ENCODE measurements around the gene ZSCAN9.

ZSCAN9 gene

GRCh38 chr6:28258877-28259777 lies 34.1 kb downstream of the ZSCAN9 start, which contains the start of gene NKAPL:
TSS of gene NKAPL (plus strand) at chr6:28259297. CDS start at chr6:28259372, 75 bp downstream.
- Histone ChIP-seq H3K27ac (ENCODE audit: low read depth, low read length) (no peak within 1 kb of the TSS), H3K4me1 (ENCODE audit: control insufficient read depth, insufficient read depth, low read length) (peaks cover 3% of the 10 kb centered on the region), H3K9ac (ENCODE audit: low read length) (no peak within 1 kb of the TSS), H3K4me3 (ENCODE audit: low read length) (peak within 1 kb of the TSS; percentile 69), H3K36me3 (ENCODE audit: control insufficient read depth, insufficient read depth, low read length) (no peaks in the 10 kb centered on the region), H3K27me3 (ENCODE audit: control insufficient read depth, insufficient read depth, low read length) (no peaks in the 10 kb centered on the region)

GRCh38 chr6:28263922-28264321 lies 38.8 kb downstream of the ZSCAN9 start:
- H3K27ac ChIP-seq (ENCODE audit: low read depth, low read length) = no peak overlapping the region
- peaks cover 13% of the 10 kb centered on the region for H3K4me1 ChIP-seq (ENCODE audit: control insufficient read depth, insufficient read depth, low read length)

GRCh38 chr6:28264834-28265401 lies 39.8 kb downstream of the ZSCAN9 start:
- H3K36me3 ChIP-seq (ENCODE audit: control insufficient read depth, insufficient read depth, low read length) = no peaks in the 10 kb centered on the region
- H3K27ac ChIP-seq (ENCODE audit: low read depth, low read length) = no peak overlapping the region

More at GRCh38 chr6:28263922-28264321, 38.8 kb downstream of the ZSCAN9 start:
- H3K27me3 ChIP-seq (ENCODE audit: control insufficient read depth, insufficient read depth, low read length) = no peaks in the 10 kb centered on the region
- no peak overlapping the region for H3K4me3 ChIP-seq (ENCODE audit: low read length)
- H3K36me3 ChIP-seq (ENCODE audit: control insufficient read depth, insufficient read depth, low read length) = no peaks in the 10 kb centered on the region
- no peak overlapping the region for H3K9ac ChIP-seq (ENCODE audit: low read length)

GRCh38 chr6:28266563-28266961 lies 41.5 kb downstream of the ZSCAN9 start:
- Histone ChIP-seq H3K27me3 (ENCODE audit: control insufficient read depth, insufficient read depth, low read length) (no peaks in the 10 kb centered on the region), H3K36me3 (ENCODE audit: control insufficient read depth, insufficient read depth, low read length) (no peaks in the 10 kb centered on the region), H3K27ac (ENCODE audit: low read depth, low read length) (peak overlapping the region; percentile 93), H3K4me3 (ENCODE audit: low read length) (peak overlapping the region; percentile 95), H3K4me1 (ENCODE audit: control insufficient read depth, insufficient read depth, low read length) (peaks cover 11% of the 10 kb centered on the region), H3K9ac (ENCODE audit: low read length) (peak overlapping the region; percentile 47)

More at GRCh38 chr6:28264834-28265401, 39.8 kb downstream of the ZSCAN9 start:
- no peak overlapping the region for H3K4me3 ChIP-seq (ENCODE audit: low read length)
- H3K27me3 ChIP-seq (ENCODE audit: control insufficient read depth, insufficient read depth, low read length) = no peaks in the 10 kb centered on the region
- no peak overlapping the region for H3K9ac ChIP-seq (ENCODE audit: low read length)
- peaks cover 11% of the 10 kb centered on the region for H3K4me1 ChIP-seq (ENCODE audit: control insufficient read depth, insufficient read depth, low read length)

- peaks cover 11% of the 10 kb centered on the region for H3K4me1 ChIP-seq (ENCODE audit: control insufficient read depth, insufficient read depth, low read length)
- H3K4me3 ChIP-seq (ENCODE audit: low read length) = peak within 1 kb of the TSS; percentile 95
- H3K27ac ChIP-seq (ENCODE audit: low read depth, low read length) = peak within 1 kb of the TSS; percentile 93
These were observed 42.1 kb downstream of the ZSCAN9 start, which contains the start of gene ZSCAN26 for GRCh38 chr6:28266962-28267694. TSS of gene ZSCAN26 (plus strand) at chr6:28267143. CDS start at chr6:28271920, 4,777 bp downstream.

GRCh38 chr6:28267695-28268059 lies 42.6 kb downstream of the ZSCAN9 start:
- Histone ChIP-seq H3K4me1 (ENCODE audit: control insufficient read depth, insufficient read depth, low read length) (peaks cover 11% of the 10 kb centered on the region), H3K36me3 (ENCODE audit: control insufficient read depth, insufficient read depth, low read length) (peaks cover 7% of the 10 kb centered on the region), H3K27me3 (ENCODE audit: control insufficient read depth, insufficient read depth, low read length) (no peaks in the 10 kb centered on the region), H3K27ac (ENCODE audit: low read depth, low read length) (peak overlapping the region; percentile 93), H3K9ac (ENCODE audit: low read length) (peak overlapping the region; percentile 47), H3K4me3 (ENCODE audit: low read length) (peak overlapping the region; percentile 95)

More at GRCh38 chr6:28266962-28267694, 42.1 kb downstream of the ZSCAN9 start, which contains the start of gene ZSCAN26:
- H3K9ac ChIP-seq (ENCODE audit: low read length) = peak within 1 kb of the TSS; percentile 47
- H3K27me3 ChIP-seq (ENCODE audit: control insufficient read depth, insufficient read depth, low read length) = no peaks in the 10 kb centered on the region
- H3K36me3 ChIP-seq (ENCODE audit: control insufficient read depth, insufficient read depth, low read length) = peaks cover 1% of the 10 kb centered on the region

GRCh38 chr6:28269492-28269891 lies 44.4 kb downstream of the ZSCAN9 start:
- H3K27me3 ChIP-seq (ENCODE audit: control insufficient read depth, insufficient read depth, low read length) = no peaks in the 10 kb centered on the region
- H3K4me1 ChIP-seq (ENCODE audit: control insufficient read depth, insufficient read depth, low read length) = peaks cover 11% of the 10 kb centered on the region
- H3K27ac ChIP-seq (ENCODE audit: low read depth, low read length) = no peak overlapping the region
- H3K4me3 ChIP-seq (ENCODE audit: low read length) = no peak overlapping the region
- H3K36me3 ChIP-seq (ENCODE audit: control insufficient read depth, insufficient read depth, low read length) = peaks cover 18% of the 10 kb centered on the region
- H3K9ac ChIP-seq (ENCODE audit: low read length) = no peak overlapping the region

- Histone ChIP-seq H3K4me3 (ENCODE audit: low read length) (no peak overlapping the region), H3K9ac (ENCODE audit: low read length) (no peak overlapping the region), H3K27ac (ENCODE audit: low read depth, low read length) (no peak overlapping the region), H3K36me3 (ENCODE audit: control insufficient read depth, insufficient read depth, low read length) (peaks cover 27% of the 10 kb centered on the region), H3K4me1 (ENCODE audit: control insufficient read depth, insufficient read depth, low read length) (no peaks in the 10 kb centered on the region), H3K27me3 (ENCODE audit: control insufficient read depth, insufficient read depth, low read length) (no peaks in the 10 kb centered on the region)
These were observed 49.8 kb downstream of the ZSCAN9 start for GRCh38 chr6:28274888-28275287.

GRCh38 chr6:28277746-28278145 lies 52.7 kb downstream of the ZSCAN9 start:
- Histone ChIP-seq H3K4me3 (ENCODE audit: low read length) (no peak overlapping the region), H3K36me3 (ENCODE audit: control insufficient read depth, insufficient read depth, low read length) (peaks cover 19% of the 10 kb centered on the region), H3K9ac (ENCODE audit: low read length) (no peak overlapping the region), H3K27ac (ENCODE audit: low read depth, low read length) (no peak overlapping the region), H3K27me3 (ENCODE audit: control insufficient read depth, insufficient read depth, low read length) (no peaks in the 10 kb centered on the region), H3K4me1 (ENCODE audit: control insufficient read depth, insufficient read depth, low read length) (peaks cover 3% of the 10 kb centered on the region)

- no peak overlapping the region for H3K9ac ChIP-seq (ENCODE audit: low read length)
- peaks cover 5% of the 10 kb centered on the region for H3K36me3 ChIP-seq (ENCODE audit: control insufficient read depth, insufficient read depth, low read length)
- H3K4me1 ChIP-seq (ENCODE audit: control insufficient read depth, insufficient read depth, low read length) = peaks cover 3% of the 10 kb centered on the region
- no peaks in the 10 kb centered on the region for H3K27me3 ChIP-seq (ENCODE audit: control insufficient read depth, insufficient read depth, low read length)
- peak overlapping the region; percentile 52 for H3K27ac ChIP-seq (ENCODE audit: low read depth, low read length)
- H3K4me3 ChIP-seq (ENCODE audit: low read length) = peak overlapping the region; percentile 79
These were observed 55.7 kb downstream of the ZSCAN9 start for GRCh38 chr6:28280595-28281287.

GRCh38 chr6:28281288-28282064 lies 56.4 kb downstream of the ZSCAN9 start, which contains the start of gene PGBD1:
TSS of gene PGBD1 (plus strand) at chr6:28281572. CDS start at chr6:28283814, 2,242 bp downstream.
- H3K4me1 ChIP-seq (ENCODE audit: control insufficient read depth, insufficient read depth, low read length) = peaks cover 3% of the 10 kb centered on the region
- H3K36me3 ChIP-seq (ENCODE audit: control insufficient read depth, insufficient read depth, low read length) = peaks cover under 1% of the 10 kb centered on the region
- H3K4me3 ChIP-seq (ENCODE audit: low read length) = peak within 1 kb of the TSS; percentile 79
- H3K27me3 ChIP-seq (ENCODE audit: control insufficient read depth, insufficient read depth, low read length) = no peaks in the 10 kb centered on the region
- H3K9ac ChIP-seq (ENCODE audit: low read length) = peak within 1 kb of the TSS; percentile 35
- peak within 1 kb of the TSS; percentile 52 for H3K27ac ChIP-seq (ENCODE audit: low read depth, low read length)
